Pancreas (tissue), 10 donors: ENCODE results near the gene COL4A3. TPM values are rescaled to one million over a fixed set of nuclear protein-coding genes. Genes with fewer than 3 reads are reported as not detected.

Experiments used
- ATAC-seq, 4 donors: fragments of 200-7000 bp; cut with Tn5 transposase; one replicate each; pipeline versions ENCODE4 v1.8.0 to v1.9.1; 2020; ENCODE audit warnings: mild to moderate bottlenecking in 4 of 4, moderate library complexity in 4 of 4
- DNase-seq, 6 donors: peaks; one replicate each; pipeline ENCODE4 v3.0.0-alpha.2; 2020
- FAIRE-seq: peaks from 2 replicates; lab custom pipeline; 2012; peaks lifted over from hg19 to GRCh38; lab: Jason Lieb, UNC
- H3K27ac ChIP-seq, 4 donors: fragments of 200-600 bp; sonication (generic); 1 replicate in 3 of 4; 2 replicates in 1 of 4; pipeline versions ENCODE4 v1.5.0 to v1.8.0; 2020
- H3K27me3 ChIP-seq, 4 donors: fragments of 200-600 bp; one replicate each; pipeline ENCODE4 v1.8.0; 2021
- H3K36me3 ChIP-seq, 3 donors: fragments of 200-600 bp; sonication (generic) in 1 of 3; one replicate each; pipeline versions ENCODE4 v1.5.0 to v1.8.0; 2020 to 2021
- H3K4me1 ChIP-seq, 3 donors: fragments of 200-600 bp; one replicate each; pipeline ENCODE4 v1.8.0; 2021
- H3K4me3 ChIP-seq, 4 donors: fragments of 200-600 bp; sonication (generic) in 2 of 4; one replicate each; pipeline versions ENCODE4 v1.5.0 to v1.8.0; 2020 to 2021
- H3K9me3 ChIP-seq, 4 donors: fragments of 200-600 bp; one replicate each; pipeline ENCODE4 v1.8.0; 2021
- CTCF ChIP-seq, 4 donors: fragments of 200-600 bp; sonication (generic) in 3 of 4; IDR thresholded peaks; one replicate each; pipeline versions ENCODE4 v1.5.0 to v1.8.0; 2021; ENCODE audit warnings: antibody characterized with exemption in 4 of 4
- WGBS, 2 donors: extraction: QIAGEN DNeasy Blood & Tissue Kit; methylation state at CpG; one replicate each; pipeline ENCODE4 v1.1.7; 2013; 5-methylcytosine and 5-hydroxymethylcytosine counted together
- intact Hi-C, 3 donors: fragments of 100-400 bp; cut with DNase I; formaldehyde crosslinking; loops; one replicate each; pipeline versions ENCODE4 v1.11.1 to v1.14.2; 2022
- polyA plus RNA-seq, 2 donors: library from polyadenylated mRNA; stranded (reverse); fragments of 200-250 nt; gene quantifications; one replicate each; pipeline ENCODE4 v1.2.3, GENCODE V29; 2013
- total RNA-seq, 6 donors: library from RNA; stranded (reverse); fragmentation: NEBNext Ultra II Directional in 4 of 6; extraction: Animal tissue kit (Norgen Biotek cat#: 25700) in 4 of 6; gene quantifications; one replicate each; pipeline versions ENCODE4 v1.2.1 to v1.2.4, GENCODE V29; 2021 to 2023
- donor health status: healthy with polysubstance abuse.
- donor health status: DM: no; HTN: no; CAD: no; lungs with moderate emphysema.
- donor health status: DM: no; HTN: no; CAD: no.
- donor health status: control.
- donor health status: control.
- donor health status: Bipolar disorder and iron deficiency.
- donor health status: DM: yes; HTN: yes; CAD: no.
- donor health status: DM: no; HTN: no; CAD: no.
- donor health status: DM: no; HTN: no; CAD: no.
- donor health status: DM: yes; HTN: yes; CAD: no.

COL4A3 gene
- total and polyA plus RNA-seq, 8 donors, result 0.38 to 4.9 (median 3.2) TPM

GRCh38 chr2:227351639-227352038 is 187.2 kb downstream of the COL4A3 start:
- FAIRE-seq, result no peak
- no peak for TF ChIP-seq CTCF (IDR thresholded peaks at IDR 0.05)
- Histone ChIP-seq H3K9me3 (no peaks in the 10 kb centered on the region), H3K27ac (no peak overlapping the region), H3K4me3 (no peak overlapping the region), H3K4me1 (peaks cover 13 to 16% (median 15%) of the 10 kb centered on the region in 3 donors), H3K36me3 (peaks cover 0 to 13% (median 0%) of the 10 kb centered on the region in 3 donors), H3K27me3 (no peaks in the 10 kb centered on the region)
- intact Hi-C loops, result no loop called here
- DNase-seq, result no peak
- WGBS, 2 donors, result 48 to 60% methylated on average over 4 of the region's 4 CpGs
- no peak for ATAC-seq

- no peak overlapping the region for H3K27ac ChIP-seq
- H3K9me3 ChIP-seq, result no peaks in the 10 kb centered on the region
- peaks cover 0 to 44% (median 0%) of the 10 kb centered on the region in 3 donors for H3K36me3 ChIP-seq
- no peaks in the 10 kb centered on the region for H3K4me1 ChIP-seq
- WGBS, 2 donors, result 81 to 89% methylated on average over 5 of the region's 5 CpGs
- no peak for TF ChIP-seq CTCF (IDR thresholded peaks at IDR 0.05)
- DNase-seq, result no peak
- ATAC-seq, result no peak
- no peak for FAIRE-seq
- intact Hi-C loops, result no loop called here
- H3K27me3 ChIP-seq, result no peaks in the 10 kb centered on the region
- H3K4me3 ChIP-seq, result no peak overlapping the region
These were observed 195.9 kb downstream of the COL4A3 start for GRCh38 chr2:227360351-227360750.

GRCh38 chr2:227363756-227364155 is 199.3 kb downstream of the COL4A3 start:
- ATAC-seq, result no peak
- Histone ChIP-seq H3K4me1 (peaks cover 0 to 5% (median 4%) of the 10 kb centered on the region in 3 donors), H3K27me3 (no peaks in the 10 kb centered on the region), H3K9me3 (no peaks in the 10 kb centered on the region), H3K27ac (no peak overlapping the region), H3K36me3 (peaks cover 0 to 11% (median 0%) of the 10 kb centered on the region in 3 donors), H3K4me3 (no peak overlapping the region)
- TF ChIP-seq CTCF (IDR thresholded peaks at IDR 0.05), result no peak
- DNase-seq, result no peak
- 91 to 95% methylated on average over 6 of the region's 6 CpGs for WGBS, 2 donors
- intact Hi-C loops, result no loop called here
- no peak for FAIRE-seq

Other genes with a start within 250 kb of the COL4A3 start
- 1 to 10 TPM in 5 of 6 donors, under 1 TPM in 1; 0.88 to 5.7 (median 4.2) TPM for gene COL4A4, start 419 bp upstream of the COL4A3 start, total RNA-seq
- 1 to 10 TPM in 1 of 2 donors, under 1 TPM in 1; 0.75 to 1.3 TPM for gene COL4A4, start 419 bp upstream of the COL4A3 start, polyA plus RNA-seq
- gene MFF, start 160.6 kb downstream of the COL4A3 start, total RNA-seq, result 10 to 100 TPM; 29.8 to 47.9 (median 38.0) TPM
- gene MFF, start 160.6 kb downstream of the COL4A3 start, polyA plus RNA-seq, result 10 to 100 TPM; 46.1 to 71.7 TPM
- gene TM4SF20, start 214.7 kb downstream of the COL4A3 start, total RNA-seq, result not detected
- gene TM4SF20, start 214.7 kb downstream of the COL4A3 start, polyA plus RNA-seq, result not detected
- gene SCYGR1, start 223.3 kb downstream of the COL4A3 start, total RNA-seq, result not detected
- gene SCYGR1, start 223.3 kb downstream of the COL4A3 start, polyA plus RNA-seq, result not detected